ENCODE results near the gene HS3ST5.

Gene HS3ST5

DNA sequence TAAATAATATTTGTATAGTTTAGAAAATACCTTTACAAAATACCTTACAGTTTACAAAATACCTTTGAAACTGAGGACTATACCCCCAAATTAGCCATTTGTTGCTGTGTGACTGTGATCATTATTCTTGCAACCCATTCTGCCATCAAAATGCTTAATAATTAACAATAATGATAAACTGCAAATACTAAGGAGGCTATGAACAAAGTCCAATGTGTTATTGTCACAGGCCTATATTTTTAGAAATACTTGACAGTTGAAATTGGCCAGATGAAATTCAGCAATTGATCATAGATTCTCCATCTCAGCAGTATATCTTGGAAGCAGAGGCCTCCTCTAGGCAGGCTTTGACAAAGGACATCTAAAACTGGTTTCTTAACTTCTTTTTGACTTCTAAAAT, 178.6 kb downstream of the HS3ST5 start:
- H3K27ac ChIP-seq: no peak overlapping the region
- TF ChIP-seq, protein P1, sequence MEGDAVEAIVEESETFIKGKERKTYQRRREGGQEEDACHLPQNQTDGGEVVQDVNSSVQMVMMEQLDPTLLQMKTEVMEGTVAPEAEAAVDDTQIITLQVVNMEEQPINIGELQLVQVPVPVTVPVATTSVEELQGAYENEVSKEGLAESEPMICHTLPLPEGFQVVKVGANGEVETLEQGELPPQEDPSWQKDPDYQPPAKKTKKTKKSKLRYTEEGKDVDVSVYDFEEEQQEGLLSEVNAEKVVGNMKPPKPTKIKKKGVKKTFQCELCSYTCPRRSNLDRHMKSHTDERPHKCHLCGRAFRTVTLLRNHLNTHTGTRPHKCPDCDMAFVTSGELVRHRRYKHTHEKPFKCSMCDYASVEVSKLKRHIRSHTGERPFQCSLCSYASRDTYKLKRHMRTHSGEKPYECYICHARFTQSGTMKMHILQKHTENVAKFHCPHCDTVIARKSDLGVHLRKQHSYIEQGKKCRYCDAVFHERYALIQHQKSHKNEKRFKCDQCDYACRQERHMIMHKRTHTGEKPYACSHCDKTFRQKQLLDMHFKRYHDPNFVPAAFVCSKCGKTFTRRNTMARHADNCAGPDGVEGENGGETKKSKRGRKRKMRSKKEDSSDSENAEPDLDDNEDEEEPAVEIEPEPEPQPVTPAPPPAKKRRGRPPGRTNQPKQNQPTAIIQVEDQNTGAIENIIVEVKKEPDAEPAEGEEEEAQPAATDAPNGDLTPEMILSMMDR (IDR thresholded peaks at IDR 0.05): no peak
- no peak for TF ChIP-seq ZFX (IDR thresholded peaks at IDR 0.05; ENCODE audit: borderline replicate concordance)

DNA sequence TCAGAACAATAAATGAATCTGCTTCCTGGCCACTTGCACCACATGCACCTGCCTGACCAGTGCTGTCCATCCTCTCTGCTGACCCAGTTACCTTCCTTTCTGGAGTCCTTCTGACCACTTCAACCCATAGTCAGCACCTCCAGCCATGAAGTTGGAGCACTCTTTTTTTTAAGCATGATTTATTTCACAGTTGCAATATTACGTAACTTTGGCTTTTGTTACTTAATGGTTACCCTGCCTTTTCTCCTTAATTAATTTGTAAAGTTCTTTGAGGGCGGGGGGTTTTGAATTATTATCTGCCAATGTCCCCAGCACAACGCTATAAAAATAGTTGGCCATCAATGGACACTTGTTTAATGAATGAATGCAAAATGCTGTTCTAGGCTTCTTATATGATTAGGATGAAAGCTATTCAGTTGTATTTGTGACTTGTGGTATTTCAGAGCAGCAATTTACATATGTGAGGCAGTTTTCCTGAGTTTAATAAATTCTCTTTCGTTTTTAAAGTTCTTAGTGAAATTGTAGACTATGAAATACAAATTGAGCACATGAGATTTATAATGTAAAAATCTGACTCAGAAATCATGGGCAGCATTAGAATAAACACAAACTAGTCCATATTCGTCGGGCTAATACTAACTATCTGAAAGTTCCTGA, 180.0 kb downstream of the HS3ST5 start:
- TF ChIP-seq ZFX (IDR thresholded peaks at IDR 0.05; ENCODE audit: borderline replicate concordance): no peak
- TF ChIP-seq, protein P1 (IDR thresholded peaks at IDR 0.05): no peak

DNA sequence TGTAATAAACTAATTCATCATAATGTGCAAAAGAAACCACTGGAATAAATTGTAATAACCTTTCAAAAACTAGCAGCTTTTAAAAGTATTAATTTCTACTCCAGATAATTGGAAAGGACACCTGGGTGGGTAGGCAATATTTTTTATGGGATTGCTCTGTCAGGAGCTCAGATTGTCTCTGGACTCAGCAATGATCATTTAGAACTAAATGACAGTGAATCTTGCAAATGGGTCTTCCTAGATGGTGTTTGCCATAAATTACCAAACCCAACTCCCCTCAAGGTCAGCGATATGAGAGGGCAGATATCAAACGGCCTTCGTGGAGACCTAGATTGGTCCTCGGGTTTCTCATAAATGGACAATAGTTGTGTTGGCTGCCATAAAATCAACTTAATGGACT, 181.9 kb downstream of the HS3ST5 start:
- no peak for TF ChIP-seq ZFX (IDR thresholded peaks at IDR 0.05; ENCODE audit: borderline replicate concordance)
- TF ChIP-seq, protein P1 (IDR thresholded peaks at IDR 0.05): no peak

More for the DNA sequence above, 180.0 kb downstream of the HS3ST5 start:
- no peak overlapping the region for H3K27ac ChIP-seq

DNA sequence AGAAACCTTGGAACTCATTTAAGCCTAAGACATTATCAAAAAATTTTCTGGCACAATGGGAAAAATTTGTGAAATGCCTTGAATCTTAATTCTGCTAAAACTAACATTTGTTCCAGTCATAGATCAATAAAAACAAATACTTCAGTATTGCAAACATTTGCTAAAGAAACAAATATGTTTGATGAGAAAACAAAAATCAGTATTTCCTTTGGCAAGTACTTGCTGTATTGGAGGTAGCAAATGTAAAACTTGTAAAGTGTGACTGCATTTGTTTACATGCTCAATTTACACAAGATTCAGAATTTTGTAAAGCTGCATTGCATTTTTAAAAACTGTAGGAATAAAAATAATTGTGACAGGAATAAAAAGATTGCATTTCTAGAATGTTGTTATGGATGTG, 183.1 kb downstream of the HS3ST5 start:
- TF ChIP-seq, protein P1 (IDR thresholded peaks at IDR 0.05): no peak
- TF ChIP-seq ZFX (IDR thresholded peaks at IDR 0.05; ENCODE audit: borderline replicate concordance): no peak
- H3K27ac ChIP-seq: peak overlapping the region; percentile 62

More for the DNA sequence above, 181.9 kb downstream of the HS3ST5 start:
- no peak overlapping the region for H3K27ac ChIP-seq

DNA sequence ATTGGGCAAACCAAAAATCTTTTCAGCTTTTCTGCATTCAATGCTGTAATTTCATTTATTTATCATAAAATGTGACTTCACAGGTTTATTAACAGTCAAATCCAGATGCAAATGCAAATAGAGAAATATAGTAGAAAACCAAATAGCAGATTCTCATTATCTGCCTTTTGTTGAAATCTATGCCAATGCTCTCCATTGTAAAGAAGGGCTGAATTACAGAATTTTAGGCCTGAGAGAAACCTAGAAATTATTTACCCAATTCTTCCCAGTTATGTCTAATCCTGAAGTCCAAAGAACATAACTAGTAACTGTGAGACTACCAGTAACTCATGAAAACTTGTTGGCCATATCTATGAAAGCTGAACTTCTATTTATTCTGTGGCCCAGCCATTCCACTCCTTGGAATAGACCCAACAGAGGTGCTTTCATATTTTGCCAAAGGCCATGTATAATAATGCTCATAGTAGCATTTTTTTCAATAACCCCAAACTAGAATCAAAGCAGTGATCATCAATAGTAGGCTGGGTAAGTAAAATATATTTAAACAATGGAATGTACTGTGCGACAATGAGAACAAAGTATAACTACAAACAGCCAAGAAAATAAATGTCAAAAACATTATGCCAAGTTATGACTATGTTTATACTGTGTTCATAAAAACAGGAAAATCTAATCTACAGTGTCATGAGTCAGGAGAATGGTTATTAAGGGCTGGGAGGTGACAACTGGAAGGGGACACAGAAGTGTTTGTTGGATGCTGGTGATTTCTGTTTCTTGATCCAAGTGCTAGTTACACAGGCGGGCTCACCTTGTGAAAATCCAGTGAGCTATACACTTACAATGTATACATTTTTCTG, 183.8 kb downstream of the HS3ST5 start:
- peak overlapping the region; percentile 62 for H3K27ac ChIP-seq
- TF ChIP-seq, protein P1 (IDR thresholded peaks at IDR 0.05): no peak
- TF ChIP-seq ZFX (IDR thresholded peaks at IDR 0.05; ENCODE audit: borderline replicate concordance): no peak

DNA sequence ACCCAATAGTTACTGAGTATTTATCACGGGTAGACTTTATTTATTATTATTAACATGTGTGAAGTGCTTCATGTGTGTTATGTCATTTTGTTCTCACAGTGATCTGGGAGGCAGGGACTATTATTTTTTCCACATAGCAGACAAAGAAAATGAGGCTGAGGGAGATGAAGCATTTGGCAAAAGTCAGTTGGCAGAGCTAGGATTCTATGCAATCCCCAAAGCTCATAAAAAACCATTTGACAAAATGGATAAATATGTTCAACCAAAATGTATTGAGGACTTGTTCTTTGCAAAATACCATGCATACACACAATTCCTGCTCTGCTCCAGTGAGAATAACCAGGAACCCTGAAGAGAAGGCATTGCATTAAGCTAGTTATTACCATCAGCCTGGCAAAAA, 184.4 kb downstream of the HS3ST5 start:
- TF ChIP-seq, protein P1 (IDR thresholded peaks at IDR 0.05): no peak
- no peak for TF ChIP-seq ZFX (IDR thresholded peaks at IDR 0.05; ENCODE audit: borderline replicate concordance)
- no peak overlapping the region for H3K27ac ChIP-seq

DNA sequence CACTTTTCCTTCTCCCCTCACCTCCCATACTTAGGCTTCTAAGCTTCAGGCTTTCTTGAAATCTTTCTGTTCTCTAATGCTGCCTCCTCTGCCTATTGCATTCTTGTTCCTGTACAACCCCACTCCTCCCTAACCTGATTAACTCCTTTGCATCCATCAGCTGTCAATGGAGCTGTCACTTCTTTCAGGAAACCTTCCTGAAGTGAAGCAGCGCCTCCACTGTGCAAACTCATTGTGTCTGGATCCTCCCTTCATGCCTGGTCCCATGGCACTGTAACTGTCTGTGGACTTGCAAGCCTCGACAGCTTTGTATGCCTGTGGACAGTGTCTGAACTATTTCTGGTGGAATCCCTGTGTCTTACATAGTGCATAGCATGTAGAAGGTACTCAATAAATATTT, 185.0 kb downstream of the HS3ST5 start:
- TF ChIP-seq, protein P1 (IDR thresholded peaks at IDR 0.05): peak; percentile 32
- TF ChIP-seq ZFX (IDR thresholded peaks at IDR 0.05; ENCODE audit: borderline replicate concordance): no peak
- no peak overlapping the region for H3K27ac ChIP-seq
